Gastroesophageal sphincter (tissue), 3 donors: ENCODE measurements around the gene SDF4.

Experiments
- EP300 ChIP-seq: sonication (generic); formaldehyde crosslinking; IDR thresholded peaks from one replicate; pipeline ENCODE4 v1.6.1; 2017; ENCODE audit warnings: antibody characterized with exemption, mild to moderate bottlenecking
- POLR2A ChIP-seq, 2 donors: fragments of 450-650 bp; IDR thresholded peaks; one replicate each; pipeline ENCODE4 v1.6.1; 2017; ENCODE audit warnings: antibody characterized with exemption in 2 of 2, mild to moderate bottlenecking in 2 of 2, moderate library complexity in 1 of 2
- POLR2AphosphoS5 ChIP-seq: sonication (generic); formaldehyde crosslinking; IDR thresholded peaks from one replicate; pipeline ENCODE4 v1.6.1; 2017; ENCODE audit warnings: antibody characterized with exemption
- TF ChIP-seq, protein P1 (sequence below), 4 experiments: fragments of 200-600 bp in 2 of 4; fragments of 450-650 bp in 2 of 4; sonication (generic) in 1 of 4; IDR thresholded peaks; one replicate each; pipeline ENCODE4 v1.5.1; 2017 to 2019; ENCODE audit warnings: antibody characterized with exemption in 4 of 4, mild to moderate bottlenecking in 2 of 4, moderate library complexity in 2 of 4

DNA sequence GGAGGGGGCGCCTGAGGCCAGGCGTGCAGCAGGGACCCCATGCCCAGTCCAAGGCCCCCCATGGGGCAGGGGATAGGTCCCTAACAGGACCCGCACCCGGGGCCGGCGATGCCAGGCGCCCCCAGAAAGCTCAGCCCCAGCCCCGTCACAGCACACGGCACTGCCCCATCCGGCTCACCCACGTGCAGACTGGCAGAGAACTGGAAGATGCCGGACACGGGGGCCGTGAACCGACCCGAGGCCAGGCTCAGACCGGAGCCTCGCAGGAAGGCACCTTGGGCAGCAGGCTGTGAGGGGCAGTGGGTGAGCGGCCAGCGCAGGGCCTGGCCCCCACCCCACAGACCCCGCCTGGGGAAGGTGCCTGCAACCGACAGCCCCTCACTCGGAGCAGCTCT is 11.5 kb upstream of the SDF4 start:
- TF ChIP-seq POLR2A (IDR thresholded peaks at IDR 0.05): no peak
- TF ChIP-seq, protein P1, sequence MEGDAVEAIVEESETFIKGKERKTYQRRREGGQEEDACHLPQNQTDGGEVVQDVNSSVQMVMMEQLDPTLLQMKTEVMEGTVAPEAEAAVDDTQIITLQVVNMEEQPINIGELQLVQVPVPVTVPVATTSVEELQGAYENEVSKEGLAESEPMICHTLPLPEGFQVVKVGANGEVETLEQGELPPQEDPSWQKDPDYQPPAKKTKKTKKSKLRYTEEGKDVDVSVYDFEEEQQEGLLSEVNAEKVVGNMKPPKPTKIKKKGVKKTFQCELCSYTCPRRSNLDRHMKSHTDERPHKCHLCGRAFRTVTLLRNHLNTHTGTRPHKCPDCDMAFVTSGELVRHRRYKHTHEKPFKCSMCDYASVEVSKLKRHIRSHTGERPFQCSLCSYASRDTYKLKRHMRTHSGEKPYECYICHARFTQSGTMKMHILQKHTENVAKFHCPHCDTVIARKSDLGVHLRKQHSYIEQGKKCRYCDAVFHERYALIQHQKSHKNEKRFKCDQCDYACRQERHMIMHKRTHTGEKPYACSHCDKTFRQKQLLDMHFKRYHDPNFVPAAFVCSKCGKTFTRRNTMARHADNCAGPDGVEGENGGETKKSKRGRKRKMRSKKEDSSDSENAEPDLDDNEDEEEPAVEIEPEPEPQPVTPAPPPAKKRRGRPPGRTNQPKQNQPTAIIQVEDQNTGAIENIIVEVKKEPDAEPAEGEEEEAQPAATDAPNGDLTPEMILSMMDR (IDR thresholded peaks at IDR 0.05): no peak
- TF ChIP-seq EP300: no peak
- TF ChIP-seq POLR2AphosphoS5: no peak
